Sigmoid colon (tissue), 4 donors: ENCODE data around the gene VMAC.
A peak's percentile ranks its signal among the peaks of the same experiment; 100 is the strongest.

ENCODE experiments used
- CTCF ChIP-seq, 4 experiments: fragments of 450-650 bp in 3 of 4; fragments of 200-600 bp in 1 of 4; IDR thresholded peaks; one replicate each; pipeline ENCODE4 v1.5.1; 2016 to 2019; ENCODE audit warnings: antibody characterized with exemption in 4 of 4, mild to moderate bottlenecking in 3 of 4, moderate library complexity in 2 of 4
- EP300 ChIP-seq, 4 donors: sonication (generic); formaldehyde crosslinking; IDR thresholded peaks; one replicate each; pipeline ENCODE4 v1.6.1; 2017; ENCODE audit warnings: antibody characterized with exemption in 4 of 4
- POLR2A ChIP-seq, 2 donors: fragments of 450-650 bp; IDR thresholded peaks; one replicate each; pipeline ENCODE4 v1.6.1; 2016; ENCODE audit warnings: antibody characterized with exemption in 2 of 2, mild to moderate bottlenecking in 2 of 2, moderate library complexity in 2 of 2
- POLR2AphosphoS5 ChIP-seq, 4 donors: sonication (generic); formaldehyde crosslinking; IDR thresholded peaks; one replicate each; pipeline ENCODE4 v1.6.1; 2017; ENCODE audit warnings: antibody characterized with exemption in 4 of 4

GRCh38 chr19:5889288-5889971 is 15.2 kb upstream of the VMAC start:
- peak in 1 of 4 experiments; percentile 12 for TF ChIP-seq CTCF (IDR thresholded peaks at IDR 0.05)
- TF ChIP-seq POLR2AphosphoS5 (IDR thresholded peaks at IDR 0.05), result peak in 3 of 4 donors; percentile 54 to 77 (median 67)
- peak in 2 of 4 donors; percentile 64 to 72 for TF ChIP-seq EP300 (IDR thresholded peaks at IDR 0.05)
- no peak for TF ChIP-seq POLR2A (IDR thresholded peaks at IDR 0.05)
